ENCODE data around the gene ZNF513.
"Not testable (repeated sequence)": the region's sequence is repeated elsewhere in the genome, so short reads cannot be mapped to it uniquely, and the experiment has no call there.

The ZNF513 gene

DNA sequence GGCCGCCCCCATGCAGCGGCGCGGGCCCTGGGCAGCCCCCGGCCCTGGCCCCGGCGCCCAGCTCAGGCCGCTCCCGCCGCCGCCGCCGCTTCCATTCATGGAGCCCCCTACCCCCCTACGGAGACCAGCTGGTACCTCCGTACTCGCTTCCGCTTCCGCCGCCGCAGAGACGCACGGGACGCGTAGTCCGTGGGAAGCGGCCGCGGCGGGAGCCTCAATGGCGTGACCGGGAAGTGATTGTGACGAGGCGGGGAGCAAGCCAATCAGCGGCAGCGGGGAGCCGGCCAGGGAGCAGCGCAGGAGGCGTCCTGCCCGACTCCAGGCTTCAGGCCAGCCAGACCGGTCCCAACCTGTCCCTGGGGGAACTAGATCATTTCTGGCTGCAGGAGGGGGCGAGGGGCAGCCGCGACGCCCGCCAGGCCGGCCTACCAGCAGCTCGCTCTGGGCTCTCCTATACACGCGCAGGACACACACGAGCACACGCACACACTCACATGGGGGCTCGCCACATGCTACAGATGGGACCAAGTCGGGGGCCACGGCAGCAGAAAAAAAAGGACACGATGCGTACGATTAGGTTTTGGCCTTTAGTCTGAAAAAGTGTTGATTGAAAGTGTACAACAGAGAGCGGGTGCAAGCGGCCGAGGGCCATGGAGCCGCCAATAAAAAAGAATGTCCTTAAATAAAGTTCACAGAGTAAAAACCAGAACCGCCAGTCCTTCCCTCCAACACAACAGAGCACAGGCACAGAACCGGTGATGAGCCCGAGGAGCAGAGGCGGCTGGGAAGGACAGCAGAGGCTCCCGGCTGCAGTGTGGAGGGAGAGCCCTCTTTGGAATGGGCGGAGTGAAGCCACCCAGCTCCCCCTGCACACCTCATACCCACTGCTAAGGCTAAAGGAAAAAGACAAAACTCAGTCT, at the start of gene ZNF513:
Gene ZNF513, minus strand, starts transcription at position 109 of the 920 bp plus-strand sequence. CDS start 208 bp downstream, outside the sequence.
- DNase-seq = peak; percentile 89

GRCh38 chr2:27428978-27429541, 48.5 kb upstream of the ZNF513 start:
- peak; percentile 82 for DNase-seq

DNA sequence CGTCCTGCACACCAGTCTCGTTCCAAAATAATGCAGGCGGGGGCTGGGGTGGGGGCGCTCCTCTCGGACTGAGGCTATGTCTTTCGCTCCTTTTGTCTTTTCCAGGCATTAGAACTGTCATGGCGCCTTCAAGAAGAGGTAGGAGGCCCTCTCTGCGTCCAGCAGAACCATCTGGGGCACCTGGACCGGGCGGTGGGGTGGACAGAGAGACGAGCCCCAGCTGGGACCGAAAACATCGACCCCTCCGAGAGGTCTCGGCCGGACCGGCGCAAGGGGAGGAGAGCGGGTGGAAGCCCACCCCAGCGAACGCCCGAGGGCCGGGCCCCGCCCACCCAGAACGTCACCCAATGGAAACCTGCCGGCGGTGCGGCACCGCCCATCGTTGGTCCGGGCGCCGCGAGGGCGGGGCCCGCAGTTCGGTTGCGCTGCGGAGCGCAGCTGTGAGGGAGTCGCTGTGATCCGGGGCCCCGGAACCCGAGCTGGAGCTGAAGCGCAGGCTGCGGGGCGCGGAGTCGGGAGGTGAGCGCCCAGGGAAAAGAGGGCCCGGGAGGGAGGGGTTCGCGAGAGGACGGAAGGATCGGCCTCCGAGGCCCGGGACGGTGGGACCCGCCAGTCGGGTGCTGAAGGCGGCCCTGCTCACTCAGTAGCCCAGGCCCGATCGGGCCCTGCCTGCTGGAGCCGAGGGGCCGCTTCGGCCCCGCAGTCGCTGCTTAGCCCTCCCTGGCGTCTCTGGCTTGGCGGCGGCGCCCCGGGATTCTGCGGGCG, 47.9 kb upstream of the ZNF513 start, which contains the start of gene NRBP1:
Gene NRBP1, plus strand, starts transcription at position 419 of the 765 bp plus-strand sequence. CDS start 4,643 bp downstream, outside the sequence.
- peak; percentile 81 for DNase-seq

- no peak for DNase-seq
Measured at GRCh38 chr2:27427863-27428212, 47.3 kb upstream of the ZNF513 start.

GRCh38 chr2:27425039-27425438, 44.5 kb upstream of the ZNF513 start:
- DNase-seq = not testable (repeated sequence)

DNA sequence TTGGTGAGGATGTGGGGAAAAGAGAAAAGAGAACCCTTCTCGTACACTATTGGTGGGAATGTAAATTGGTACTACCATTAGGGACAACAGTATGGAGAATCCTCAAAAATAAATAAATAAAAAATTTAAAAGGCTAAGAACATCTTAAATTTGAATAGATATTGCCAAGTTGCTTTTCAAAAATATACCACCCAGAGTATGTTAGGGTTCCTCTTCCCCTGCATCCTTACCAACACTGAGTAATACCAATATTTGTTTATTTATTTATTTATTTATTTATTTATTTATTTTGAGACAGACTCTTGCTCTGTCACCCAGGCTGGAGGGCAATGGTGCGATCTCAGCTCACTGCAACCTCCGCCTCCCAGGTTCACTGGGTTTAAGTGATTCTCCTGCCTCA, 42.4 kb upstream of the ZNF513 start:
- no peak for DNase-seq

DNA sequence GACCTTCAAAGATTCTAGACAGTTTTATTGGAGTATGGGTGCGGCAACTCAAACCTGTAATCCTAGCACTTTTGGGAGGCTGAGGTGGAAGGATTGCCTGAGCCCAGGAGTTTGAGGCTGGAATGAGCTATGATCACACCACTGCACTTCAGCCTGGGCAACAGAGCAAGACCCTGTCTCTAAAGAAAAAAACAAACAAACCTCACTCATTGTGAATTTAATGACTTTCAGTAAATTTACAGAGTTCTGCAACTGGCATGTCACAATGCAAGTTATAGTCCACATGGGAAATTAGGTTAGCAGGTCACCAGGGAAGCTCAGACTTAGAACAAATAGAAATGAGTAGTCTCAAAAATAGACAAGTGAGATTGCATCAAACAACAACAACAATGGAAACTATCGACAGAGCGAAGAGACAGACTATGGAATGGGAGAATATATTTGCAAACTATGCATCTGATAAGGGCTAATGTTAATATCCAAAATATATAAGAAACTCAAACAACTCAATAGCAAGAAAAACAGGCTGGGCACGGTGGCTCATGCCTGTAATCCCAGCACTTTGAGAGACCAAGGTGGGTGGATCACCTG, 41.2 kb upstream of the ZNF513 start:
- DNase-seq = no peak

DNA sequence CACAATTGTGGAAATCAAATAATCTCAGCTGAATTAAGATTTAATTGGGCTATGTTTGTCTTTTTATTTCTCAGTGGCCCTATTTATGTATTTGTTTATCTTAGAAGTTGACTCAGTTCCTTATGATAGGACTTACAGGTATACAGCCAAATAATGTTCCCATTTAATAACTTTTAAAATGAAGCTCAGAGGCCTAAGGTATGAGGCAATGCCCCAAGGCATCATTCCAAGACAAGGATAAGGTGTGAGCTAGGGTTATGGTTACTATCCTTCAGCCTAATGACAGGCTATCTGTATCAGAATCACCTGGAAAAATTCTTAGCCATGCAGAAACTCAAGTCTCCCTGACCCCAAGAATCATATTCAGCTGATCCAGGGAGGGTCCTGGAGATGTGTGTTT, 40.5 kb upstream of the ZNF513 start:
- DNase-seq = no peak

GRCh38 chr2:27416151-27416550, 35.6 kb upstream of the ZNF513 start:
- no peak for DNase-seq

DNA sequence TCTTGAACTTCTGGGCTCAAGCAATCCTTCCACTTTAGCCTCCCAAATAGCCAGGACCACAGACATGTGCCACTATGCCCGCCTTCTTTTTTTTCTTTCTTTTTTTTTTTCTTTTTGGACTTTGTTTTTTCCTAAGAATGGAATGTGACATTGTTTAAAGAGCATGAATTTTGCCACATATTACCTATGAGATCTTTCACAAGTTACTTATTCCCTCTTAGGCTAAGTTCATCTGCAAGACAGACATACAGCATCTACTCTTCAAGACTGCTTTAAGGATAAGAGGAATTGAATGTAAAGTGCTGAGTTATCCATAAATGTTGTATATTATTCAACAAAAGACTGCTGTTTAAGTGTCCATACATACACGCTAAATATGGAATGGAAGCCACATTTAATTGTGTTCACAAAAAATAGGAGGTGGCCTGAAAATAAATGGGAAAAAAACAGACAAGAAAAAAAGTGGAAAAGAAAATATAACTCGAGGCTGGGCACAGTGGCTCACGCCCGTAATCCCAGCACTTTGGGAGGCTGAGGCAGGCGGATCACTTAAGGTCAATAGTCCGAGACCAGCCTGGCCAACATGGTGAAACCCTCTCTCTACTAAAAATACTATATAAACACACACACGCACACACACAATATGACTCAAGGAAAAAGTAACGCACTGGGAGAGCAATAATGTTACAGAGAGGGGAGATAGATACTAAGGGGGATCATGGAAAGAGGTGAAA, 32.1 kb upstream of the ZNF513 start:
- DNase-seq = no peak

DNA sequence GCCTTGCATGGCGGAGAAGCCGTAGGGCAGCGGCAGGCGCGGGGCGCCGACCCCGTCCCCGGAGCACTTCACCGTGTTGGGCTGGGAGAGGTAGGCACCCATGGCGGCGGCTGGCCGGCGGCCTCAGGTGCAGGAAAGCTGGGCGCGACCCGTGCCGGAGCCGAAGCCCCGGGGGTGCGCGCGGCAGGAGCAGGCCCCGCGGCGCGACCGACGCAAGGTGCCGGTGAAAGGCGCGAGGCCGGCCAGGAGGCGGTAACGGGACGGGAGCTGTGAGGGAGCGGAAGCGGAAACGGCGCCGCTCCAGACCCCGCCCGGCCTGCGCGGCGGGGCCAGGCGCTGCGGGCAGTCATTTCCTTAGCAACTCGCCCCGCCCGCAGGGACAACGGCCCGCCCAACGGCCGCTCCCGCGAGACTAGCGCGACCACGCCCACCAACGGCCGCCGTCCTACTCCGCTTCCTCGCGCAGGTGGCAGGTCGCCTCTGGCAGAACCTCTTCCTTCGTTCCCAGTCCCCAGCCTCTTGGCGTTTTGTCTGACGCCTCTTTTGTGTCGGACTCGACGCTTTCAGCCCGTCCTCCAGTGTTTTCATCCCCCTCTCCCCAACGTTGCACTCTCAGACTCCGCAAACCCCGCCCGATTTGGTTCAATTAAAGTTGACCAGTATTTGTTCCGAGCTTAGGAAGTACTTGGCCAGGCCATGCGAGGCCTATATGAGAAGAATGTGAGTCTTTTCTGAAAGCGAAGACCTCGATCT, 29.0 kb upstream of the ZNF513 start, which contains the start of gene PPM1G:
Gene PPM1G, minus strand, starts transcription at position 271 of the 753 bp plus-strand sequence. Its CDS starts 169 bp downstream, at position 102.
- DNase-seq = peak; percentile 94

DNA sequence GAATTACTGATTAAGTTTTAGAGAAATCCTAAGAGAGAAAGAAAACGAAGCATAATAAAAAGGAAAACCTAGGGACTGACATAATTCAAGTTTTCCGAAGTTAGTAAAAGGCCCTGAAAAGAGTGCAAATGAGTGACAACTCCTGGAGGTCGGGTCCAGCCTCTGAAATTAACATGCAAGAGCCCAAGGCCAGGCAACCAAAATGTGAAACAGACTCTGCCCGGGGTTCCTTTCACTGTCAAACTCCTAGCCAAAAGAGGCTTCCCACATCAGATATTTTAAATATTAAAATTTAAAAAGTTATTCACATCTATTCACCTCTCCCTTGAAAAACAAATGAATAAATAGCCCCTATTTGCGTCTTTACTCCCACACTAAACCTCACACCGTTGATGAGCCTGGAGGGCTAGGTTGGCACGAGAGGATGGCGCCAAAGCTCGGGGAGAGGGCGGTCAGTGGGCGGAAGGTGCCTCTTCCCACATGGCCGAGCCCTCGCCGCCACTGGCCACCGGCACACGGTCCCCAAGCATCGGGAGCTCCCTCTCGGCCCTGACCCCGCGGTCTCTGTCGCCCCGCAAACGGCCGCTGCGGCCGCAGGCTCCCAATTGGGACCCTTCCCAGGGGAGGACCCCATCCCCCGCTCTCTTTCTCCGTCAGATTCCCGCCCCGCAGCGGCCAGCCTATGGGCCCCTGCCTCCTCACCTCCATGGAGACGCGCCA, 28.2 kb upstream of the ZNF513 start:
- no peak for DNase-seq

- DNase-seq = no peak
Measured at GRCh38 chr2:27407798-27408491, 27.4 kb upstream of the ZNF513 start.

- no peak for DNase-seq
Measured at GRCh38 chr2:27400348-27401135, 20.0 kb upstream of the ZNF513 start.

DNA sequence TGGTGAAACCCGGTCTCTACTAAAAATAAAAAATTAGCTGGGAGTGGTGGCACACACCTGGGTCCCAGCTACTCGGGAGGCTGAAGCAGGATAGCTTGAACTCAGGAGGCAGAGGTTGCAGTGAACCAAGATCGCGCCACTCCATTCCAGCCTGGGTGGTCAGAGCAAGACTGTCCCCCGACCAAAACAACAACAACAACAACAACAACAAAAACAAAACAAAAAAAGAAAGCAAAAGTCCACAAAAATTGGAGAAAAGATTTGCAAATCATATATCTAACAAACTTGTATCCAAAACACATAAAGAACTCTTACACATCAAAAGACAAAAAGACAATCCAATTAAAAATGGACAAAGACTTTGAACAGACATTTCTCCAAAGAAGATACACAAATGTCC, 18.4 kb upstream of the ZNF513 start:
- DNase-seq = no peak

GRCh38 chr2:27393225-27393624, 12.7 kb upstream of the ZNF513 start:
- no peak for DNase-seq

GRCh38 chr2:27390822-27391679, 10.5 kb upstream of the ZNF513 start:
- DNase-seq = no peak

GRCh38 chr2:27381577-27382181, 1.1 kb upstream of the ZNF513 start:
- no peak for DNase-seq
